Measurements from ENCODE around the gene GIMD1.
A peak's percentile ranks its signal among the peaks of the same experiment; 100 is the strongest.
"Not testable (repeated sequence)": the region's sequence is repeated elsewhere in the genome, so short reads cannot be mapped to it uniquely, and the experiment has no call there.

The GIMD1 gene

GRCh38 chr4:106368678-106369077 lies at the start of gene GIMD1:
Gene GIMD1, minus strand, starts transcription at chr4:106368778. Its CDS starts 1,343 bp downstream, at chr4:106367435.
- DNase-seq (ENCODE audit: low read depth, low spot score): no peak

GRCh38 chr4:106414366-106414765 lies 45.8 kb upstream of the GIMD1 start:
- DNase-seq (ENCODE audit: low read depth, low spot score): no peak

GRCh38 chr4:106409901-106410889 lies 41.6 kb upstream of the GIMD1 start:
- no peak for DNase-seq (ENCODE audit: low read depth, low spot score)

DNA sequence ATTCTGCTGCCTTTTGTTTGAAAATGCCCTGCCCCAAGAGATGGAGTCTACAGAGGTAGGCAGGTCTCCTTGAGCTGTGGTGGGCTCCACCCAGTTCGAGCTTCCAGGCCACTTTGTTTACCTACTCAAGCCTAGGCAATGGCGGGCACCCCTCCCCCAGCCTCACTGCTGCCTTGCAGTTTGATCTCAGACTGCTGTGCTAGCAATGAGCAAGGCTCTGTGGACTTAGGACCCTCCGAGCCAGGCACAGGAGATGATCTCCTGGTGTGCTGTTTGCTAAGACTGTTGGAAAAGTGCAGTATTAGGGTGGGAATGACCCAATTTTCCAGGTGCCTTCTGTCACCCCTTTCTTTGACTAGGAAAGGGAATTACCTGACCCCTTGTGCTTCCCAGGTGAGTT lies 39.4 kb upstream of the GIMD1 start:
- not testable (repeated sequence) for DNase-seq (ENCODE audit: low read depth, low spot score)

GRCh38 chr4:106401157-106401556 lies 32.6 kb upstream of the GIMD1 start:
- no peak for DNase-seq (ENCODE audit: low read depth, low spot score)

- DNase-seq (ENCODE audit: low read depth, low spot score): not testable (repeated sequence)
These were observed 30.3 kb upstream of the GIMD1 start for GRCh38 chr4:106398898-106399297.

DNA sequence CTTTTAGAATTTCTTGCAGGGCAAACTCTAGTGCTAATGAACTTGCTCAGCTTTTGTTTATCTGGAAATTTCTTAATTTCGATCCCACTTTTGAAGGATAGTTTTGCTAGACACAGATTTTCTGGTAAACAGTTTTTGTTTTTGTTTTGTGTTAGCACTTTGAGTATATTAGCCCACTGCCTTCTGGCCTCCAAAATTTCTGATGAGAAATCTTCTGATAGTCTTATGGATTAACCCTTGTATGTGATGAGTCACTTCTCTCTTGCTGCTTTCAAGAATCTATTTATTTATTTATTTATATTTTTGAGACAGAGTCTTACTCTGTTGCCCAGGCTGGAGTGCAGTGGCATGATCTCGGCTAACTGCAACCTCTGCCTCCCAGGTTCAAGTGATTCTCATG lies 27.0 kb upstream of the GIMD1 start:
- no peak for DNase-seq (ENCODE audit: low read depth, low spot score)

DNA sequence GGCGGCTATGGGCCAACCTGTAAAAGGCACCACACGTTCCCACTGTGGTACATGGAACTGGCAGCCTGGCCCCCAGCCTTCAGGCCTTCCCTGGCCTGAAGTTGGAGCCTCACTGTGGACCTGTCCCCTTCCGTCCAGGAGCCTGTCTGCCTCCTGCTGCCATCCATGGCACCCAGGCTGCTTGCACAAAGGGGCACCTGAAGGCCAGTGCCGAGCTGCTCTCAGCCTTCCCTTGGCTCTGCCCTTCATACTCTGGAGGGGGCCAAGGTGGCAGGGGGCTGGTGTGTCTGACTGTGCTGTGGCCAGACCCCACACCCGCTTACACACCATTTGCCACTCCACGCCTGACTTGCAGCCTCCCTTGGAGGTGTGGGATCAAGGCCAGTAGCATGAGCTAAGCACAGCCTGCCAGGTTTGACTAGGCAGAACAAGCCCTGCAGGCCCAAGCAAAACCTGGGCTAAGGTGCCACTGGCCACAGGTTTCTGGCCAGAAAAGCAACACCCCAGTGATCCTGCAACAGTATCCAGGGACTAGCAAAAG lies 17.3 kb upstream of the GIMD1 start:
- no peak for DNase-seq (ENCODE audit: low read depth, low spot score)

- DNase-seq (ENCODE audit: low read depth, low spot score): no peak
These were observed 16.3 kb upstream of the GIMD1 start for GRCh38 chr4:106384878-106385277.

GRCh38 chr4:106380179-106380578 lies 11.6 kb upstream of the GIMD1 start:
- no peak for DNase-seq (ENCODE audit: low read depth, low spot score)

DNA sequence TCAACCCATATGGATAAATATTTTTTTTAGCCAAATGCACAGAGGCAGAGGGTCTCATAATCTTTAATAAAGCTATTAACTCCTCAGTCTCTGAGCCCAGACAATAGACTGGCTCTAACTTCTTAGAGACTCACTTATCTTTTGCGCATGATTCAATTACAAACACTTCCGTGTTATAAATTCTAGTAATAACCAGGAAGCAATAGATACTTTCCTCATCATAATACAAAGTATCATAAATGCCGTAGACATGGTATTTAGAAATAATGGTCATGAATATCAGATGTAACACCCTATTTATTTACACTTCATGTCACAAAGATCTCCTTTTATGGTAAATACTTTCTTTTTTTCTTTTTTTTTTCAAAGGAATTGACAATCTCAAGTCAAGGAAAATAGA lies 4.4 kb upstream of the GIMD1 start:
- no peak for DNase-seq (ENCODE audit: low read depth, low spot score)

- DNase-seq (ENCODE audit: low read depth, low spot score): no peak
These were observed 2.6 kb upstream of the GIMD1 start for GRCh38 chr4:106371161-106371560.

- DNase-seq (ENCODE audit: low read depth, low spot score): no peak
These were observed 1.6 kb upstream of the GIMD1 start for GRCh38 chr4:106370214-106370613.

GRCh38 chr4:106369456-106370060 lies 980 bp upstream of the GIMD1 start:
- peak; percentile 54 for DNase-seq (ENCODE audit: low read depth, low spot score)

- no peak for DNase-seq (ENCODE audit: low read depth, low spot score)
These were observed 1.5 kb downstream of the GIMD1 start for GRCh38 chr4:106367072-106367471.

DNA sequence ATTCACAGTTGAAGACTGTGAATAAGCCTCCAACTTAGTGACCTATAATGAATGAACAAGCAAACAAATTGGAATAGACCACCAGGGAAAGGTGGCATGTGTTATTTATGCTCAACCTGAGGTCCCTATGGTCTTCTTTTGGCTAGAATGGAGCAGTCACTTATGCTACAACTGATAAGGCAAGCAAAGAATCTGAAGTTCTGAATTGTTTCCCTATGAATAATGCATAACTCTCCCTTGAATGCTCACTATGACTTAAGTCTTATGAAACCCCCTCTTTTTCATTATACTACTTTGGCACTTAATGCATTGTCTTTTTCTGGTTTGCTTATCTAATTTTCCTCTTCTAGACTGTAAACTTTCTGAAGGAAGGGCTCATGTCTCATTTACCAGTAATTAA lies 2.6 kb downstream of the GIMD1 start:
- DNase-seq (ENCODE audit: low read depth, low spot score): no peak

DNA sequence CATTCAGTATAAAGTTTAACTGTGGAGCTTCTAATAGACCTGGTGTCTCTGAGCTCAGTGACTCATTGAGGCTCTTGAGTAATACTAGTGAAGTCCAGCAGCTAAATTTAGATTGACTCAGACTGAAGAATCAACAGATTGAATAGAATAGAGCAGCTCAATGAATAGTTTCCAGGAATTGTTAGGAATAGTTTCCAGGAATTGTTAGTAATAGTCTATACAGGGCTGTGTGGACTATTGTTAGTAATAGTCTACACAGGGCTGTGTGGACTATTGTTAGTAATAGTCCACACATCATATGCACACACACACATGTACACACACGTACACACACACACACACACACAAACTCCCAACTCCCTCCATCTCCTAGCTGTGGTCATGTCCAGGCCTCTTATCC lies 3.0 kb downstream of the GIMD1 start:
- DNase-seq (ENCODE audit: low read depth, low spot score): peak; percentile 33

DNA sequence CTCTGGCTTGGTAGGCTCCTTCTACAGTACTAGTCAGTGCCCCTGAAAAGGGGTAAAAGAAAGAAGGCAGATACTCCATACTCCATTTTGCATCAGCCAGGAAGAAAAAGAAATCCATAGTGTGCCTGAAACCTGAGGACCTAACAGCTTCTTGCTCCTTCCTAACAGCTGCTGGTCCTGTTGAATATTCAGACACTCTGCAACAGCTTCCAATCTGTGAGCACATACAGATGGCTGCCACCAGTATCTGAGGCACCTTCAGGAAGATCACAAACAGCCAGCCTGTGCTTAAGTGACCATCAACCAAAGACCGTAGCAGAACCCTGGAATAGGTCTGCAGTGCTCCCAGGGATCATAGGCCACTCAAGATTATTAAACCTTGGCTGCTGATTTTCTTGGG lies 4.3 kb downstream of the GIMD1 start:
- no peak for DNase-seq (ENCODE audit: low read depth, low spot score)

GRCh38 chr4:106362086-106362825 lies 6.3 kb downstream of the GIMD1 start:
- no peak for DNase-seq (ENCODE audit: low read depth, low spot score)

DNA sequence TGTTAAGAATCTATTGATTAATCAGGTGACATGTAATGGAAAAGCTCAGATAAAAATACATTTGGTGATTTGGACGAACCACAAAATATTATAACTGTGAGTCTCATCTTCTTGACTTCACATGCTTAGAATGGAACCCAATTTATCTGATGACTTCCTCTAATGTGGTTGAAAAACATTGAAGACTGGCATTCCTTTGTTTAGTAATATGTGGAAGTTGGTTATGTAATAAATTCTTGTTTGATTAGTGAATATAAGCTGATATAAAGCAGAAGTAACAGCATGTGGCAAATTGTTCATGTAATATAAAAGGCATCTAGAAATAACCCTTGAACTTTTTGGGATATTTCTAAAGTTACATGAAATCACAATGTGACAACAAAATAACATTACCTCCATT lies 9.7 kb downstream of the GIMD1 start:
- DNase-seq (ENCODE audit: low read depth, low spot score): no peak

DNA sequence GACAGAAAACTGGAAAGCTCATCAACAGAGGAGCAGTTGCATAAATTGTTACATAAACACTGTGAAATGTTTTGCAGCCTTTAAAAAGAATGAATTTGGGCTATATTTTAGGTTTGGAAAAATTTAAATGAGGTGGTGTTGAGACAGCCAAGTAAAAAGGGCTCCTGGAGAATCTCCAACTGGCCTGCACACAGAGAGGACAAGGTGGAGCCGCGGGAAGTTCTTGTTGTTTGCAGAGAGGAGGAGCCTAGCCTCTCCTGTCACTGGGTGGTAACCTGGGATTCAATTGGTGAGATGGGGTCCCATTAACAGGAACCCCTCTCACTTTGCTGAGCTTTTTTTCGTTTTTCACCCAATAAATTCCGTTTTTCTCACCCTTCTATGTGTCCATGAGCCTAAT lies 13.4 kb downstream of the GIMD1 start:
- no peak for DNase-seq (ENCODE audit: low read depth, low spot score)

DNA sequence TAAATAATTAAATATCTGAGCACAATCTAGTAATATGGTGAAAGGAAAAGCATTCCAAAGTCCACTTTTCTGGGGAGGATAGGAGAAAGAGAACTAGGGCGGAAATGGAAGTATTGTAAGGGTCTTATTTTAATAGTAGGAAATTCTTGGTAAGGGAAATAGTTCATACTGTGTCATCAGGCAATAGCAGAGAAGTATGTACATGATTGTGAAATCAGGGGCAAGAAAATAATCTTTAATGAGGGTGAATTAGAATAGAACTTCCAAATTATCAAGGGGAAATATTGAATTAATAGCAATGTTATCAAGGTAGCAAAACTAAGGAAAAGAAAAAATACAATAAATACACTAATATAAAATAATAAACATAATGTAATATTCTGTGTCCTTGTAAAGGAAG lies 14.8 kb downstream of the GIMD1 start:
- DNase-seq (ENCODE audit: low read depth, low spot score): no peak
